ENCODE results near the gene ZDHHC11.
"Not testable (repeated sequence)": the region's sequence is repeated elsewhere in the genome, so short reads cannot be mapped to it uniquely, and the experiment has no call there.

The ZDHHC11 gene

DNA sequence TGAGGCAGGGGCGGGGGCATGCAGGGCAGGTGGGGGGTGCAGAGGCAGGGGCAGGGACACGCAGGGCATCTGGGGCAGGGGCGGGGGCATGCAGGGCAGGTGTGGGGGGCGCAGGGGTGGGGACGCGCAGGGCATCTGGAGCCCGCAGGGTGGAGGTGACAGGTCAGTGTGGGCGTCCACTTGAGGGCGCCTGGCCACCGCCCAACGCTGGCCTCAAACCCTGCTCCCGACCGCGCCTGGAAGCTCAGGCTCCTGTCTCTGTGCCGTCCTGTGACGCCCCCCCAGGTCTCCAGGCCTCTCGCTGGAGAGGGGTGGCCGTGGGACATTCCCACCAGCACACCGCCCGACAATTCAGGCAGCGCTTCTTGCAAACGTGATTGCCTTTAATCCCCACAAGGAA lies 6.9 kb downstream of the ZDHHC11 start:
- H3K4me3 ChIP-seq (replicated peaks; ENCODE audit: insufficient read depth, low read length); H3K27ac ChIP-seq (replicated peaks); H3K27me3 ChIP-seq (ENCODE audit: insufficient read depth, poor library complexity, severe bottlenecking); DNase-seq (ENCODE audit: low read depth in 1 of 2, low spot score in 1 of 2): not testable (repeated sequence)

DNA sequence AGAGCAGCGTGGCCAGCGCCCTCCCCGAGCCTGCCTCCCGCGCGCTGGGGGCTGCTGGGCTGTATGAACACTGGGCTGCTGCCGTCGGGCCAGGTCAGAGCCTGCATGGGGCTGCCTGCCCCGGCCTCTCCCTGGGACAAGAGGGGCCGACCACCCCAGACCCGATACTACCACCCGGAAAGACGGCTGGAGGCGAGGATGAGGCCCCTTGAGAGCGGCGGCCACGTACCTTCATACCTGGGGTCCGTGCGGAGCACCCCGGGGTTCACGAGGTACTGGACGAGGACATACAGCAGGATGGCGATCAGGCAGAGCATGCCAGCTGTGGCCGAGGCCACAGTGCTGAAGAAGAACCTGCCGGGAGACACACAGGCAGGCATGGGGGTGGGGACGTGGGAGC lies 7.4 kb downstream of the ZDHHC11 start:
- not testable (repeated sequence) for H3K27me3 ChIP-seq (ENCODE audit: insufficient read depth, poor library complexity, severe bottlenecking)

DNA sequence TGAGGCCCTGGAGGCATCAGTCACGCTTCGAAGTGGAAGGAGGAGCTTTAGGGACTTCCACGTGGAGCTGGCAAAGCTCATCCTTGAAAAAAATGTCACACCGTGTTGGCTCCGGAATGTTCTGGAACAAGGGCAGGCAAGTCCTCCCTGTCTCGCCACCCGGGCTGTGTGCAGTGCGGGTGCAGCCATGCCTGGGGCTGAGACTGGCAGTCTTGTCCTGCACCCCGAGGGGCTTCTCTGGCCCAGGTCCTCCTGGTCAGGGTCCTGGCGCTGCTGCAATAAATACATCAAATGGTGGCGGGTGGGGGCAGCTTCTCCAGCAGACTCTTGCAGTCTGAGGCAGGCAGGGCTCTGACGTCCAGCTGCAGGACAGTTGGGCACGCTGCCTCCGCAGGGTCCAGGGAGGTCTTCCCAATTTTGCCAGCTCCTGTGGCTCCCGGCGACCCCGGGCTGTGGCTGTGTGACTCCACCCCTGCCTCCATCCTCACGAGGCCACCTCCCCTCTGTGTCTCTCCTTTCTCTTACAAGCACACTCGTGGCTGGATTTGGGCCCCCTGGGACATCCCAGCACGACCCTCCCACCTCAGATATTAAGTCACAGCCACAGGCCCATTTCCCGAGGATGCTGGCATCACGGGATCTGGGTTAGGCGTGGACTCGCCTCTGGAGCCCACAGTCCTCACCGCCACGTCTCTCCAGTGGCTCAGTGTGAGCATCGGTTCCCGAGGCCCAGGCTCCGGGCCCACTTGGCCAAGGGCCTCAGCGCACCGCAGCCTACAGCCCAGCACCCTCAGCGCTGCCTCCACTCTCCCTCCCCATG lies 8.2 kb downstream of the ZDHHC11 start:
- DNase-seq (ENCODE audit: low read depth in 1 of 2, low spot score in 1 of 2); H3K27me3 ChIP-seq (ENCODE audit: insufficient read depth, poor library complexity, severe bottlenecking); H3K27ac ChIP-seq (replicated peaks); H3K4me3 ChIP-seq (replicated peaks; ENCODE audit: insufficient read depth, low read length): not testable (repeated sequence)

More for the DNA sequence above, 7.4 kb downstream of the ZDHHC11 start:
- H3K4me3 ChIP-seq (replicated peaks; ENCODE audit: insufficient read depth, low read length); H3K27ac ChIP-seq (replicated peaks); DNase-seq (ENCODE audit: low read depth in 1 of 2, low spot score in 1 of 2): not testable (repeated sequence)

DNA sequence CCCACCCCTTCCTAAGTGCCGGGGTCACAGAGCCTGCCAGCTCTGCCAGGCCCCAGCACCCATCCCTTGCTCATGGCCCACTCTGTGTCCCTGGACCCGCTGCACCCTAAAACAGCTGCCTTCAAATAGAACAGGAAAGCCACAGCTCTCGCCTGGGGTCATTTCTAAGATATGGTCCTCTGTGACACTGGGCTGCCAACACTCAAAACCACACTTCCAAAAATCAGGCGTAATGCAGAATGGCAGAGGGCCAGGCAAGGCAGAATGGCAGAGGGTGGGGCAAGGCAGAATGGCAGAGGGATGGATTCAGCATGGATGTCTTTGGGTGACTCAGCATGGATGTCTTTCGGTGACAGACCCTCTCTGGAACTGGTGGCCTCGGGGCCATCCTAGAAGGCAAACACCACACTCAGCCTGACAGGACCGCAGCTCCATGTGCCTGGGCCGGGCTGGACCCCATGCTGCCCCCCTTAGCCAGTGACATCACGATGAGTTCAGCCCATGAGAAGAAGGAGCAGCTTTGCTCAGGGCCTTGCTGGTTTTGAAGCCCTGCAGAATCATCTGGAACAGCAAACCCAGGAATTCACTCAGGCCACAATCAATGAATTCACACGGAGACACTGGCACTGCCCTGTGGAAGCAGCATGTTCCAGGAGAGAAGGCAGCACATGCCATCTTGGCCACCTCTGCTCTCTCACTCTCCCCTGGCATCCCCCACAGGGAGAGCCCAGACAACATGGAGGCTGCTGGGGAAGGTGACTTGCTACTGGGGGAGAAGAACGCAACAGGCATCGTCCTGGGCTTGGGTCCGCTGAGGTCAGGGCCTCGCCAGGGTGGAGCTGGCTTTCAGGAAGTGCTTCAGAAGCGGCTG lies 9.0 kb downstream of the ZDHHC11 start:
- not testable (repeated sequence) for H3K4me3 ChIP-seq (replicated peaks; ENCODE audit: insufficient read depth, low read length); DNase-seq (ENCODE audit: low read depth in 1 of 2, low spot score in 1 of 2); H3K27me3 ChIP-seq (ENCODE audit: insufficient read depth, poor library complexity, severe bottlenecking); H3K27ac ChIP-seq (replicated peaks)

- not testable (repeated sequence) for H3K27me3 ChIP-seq (ENCODE audit: insufficient read depth, poor library complexity, severe bottlenecking)
Measured at GRCh38 chr5:840974-841435, 9.8 kb downstream of the ZDHHC11 start.

DNA sequence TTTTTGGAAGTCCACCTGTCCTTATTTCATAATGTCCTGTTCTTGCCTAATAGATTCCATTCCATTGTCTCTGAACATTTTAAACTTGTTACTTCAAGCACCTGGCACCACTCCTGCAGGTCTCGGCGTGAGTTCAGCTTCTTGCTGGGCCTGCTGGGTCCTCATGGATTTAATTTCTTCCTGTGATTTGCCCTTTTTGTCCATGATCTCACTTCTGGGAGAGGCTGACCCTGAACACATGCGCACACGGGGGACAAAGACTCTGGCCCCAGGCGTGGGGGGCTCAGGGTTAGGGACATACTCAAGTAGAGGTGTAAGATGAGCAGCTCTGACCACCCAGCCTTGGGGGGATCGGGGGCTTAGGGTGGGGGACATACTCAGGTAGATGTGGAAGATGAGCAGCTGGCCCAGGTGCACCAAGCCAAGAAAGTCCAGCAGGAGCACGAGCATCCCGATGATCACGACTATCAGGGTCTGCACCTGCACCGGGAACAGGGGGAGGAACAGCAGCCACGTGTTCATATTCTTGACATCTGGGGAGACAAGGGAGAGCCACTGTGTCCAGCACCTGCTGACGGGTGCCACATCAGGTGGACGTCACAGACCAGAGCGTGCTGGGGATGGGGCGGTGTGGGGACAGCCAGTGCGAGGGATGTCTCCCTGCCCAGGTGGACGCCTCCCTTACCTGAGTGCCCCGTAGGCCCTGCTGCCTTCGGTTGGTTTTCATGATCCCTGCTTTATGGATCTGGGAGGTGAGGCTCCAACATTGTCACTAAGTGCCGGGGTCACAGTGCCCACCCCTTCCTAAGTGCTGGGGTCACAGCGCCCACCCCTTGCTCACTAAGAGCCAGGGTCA lies 10.4 kb downstream of the ZDHHC11 start:
- H3K4me3 ChIP-seq (replicated peaks; ENCODE audit: insufficient read depth, low read length); DNase-seq (ENCODE audit: low read depth in 1 of 2, low spot score in 1 of 2); H3K27ac ChIP-seq (replicated peaks); H3K27me3 ChIP-seq (ENCODE audit: insufficient read depth, poor library complexity, severe bottlenecking): not testable (repeated sequence)

More at GRCh38 chr5:840974-841435, 9.8 kb downstream of the ZDHHC11 start:
- DNase-seq (ENCODE audit: low read depth in 1 of 2, low spot score in 1 of 2); H3K27ac ChIP-seq (replicated peaks); H3K4me3 ChIP-seq (replicated peaks; ENCODE audit: insufficient read depth, low read length): not testable (repeated sequence)

DNA sequence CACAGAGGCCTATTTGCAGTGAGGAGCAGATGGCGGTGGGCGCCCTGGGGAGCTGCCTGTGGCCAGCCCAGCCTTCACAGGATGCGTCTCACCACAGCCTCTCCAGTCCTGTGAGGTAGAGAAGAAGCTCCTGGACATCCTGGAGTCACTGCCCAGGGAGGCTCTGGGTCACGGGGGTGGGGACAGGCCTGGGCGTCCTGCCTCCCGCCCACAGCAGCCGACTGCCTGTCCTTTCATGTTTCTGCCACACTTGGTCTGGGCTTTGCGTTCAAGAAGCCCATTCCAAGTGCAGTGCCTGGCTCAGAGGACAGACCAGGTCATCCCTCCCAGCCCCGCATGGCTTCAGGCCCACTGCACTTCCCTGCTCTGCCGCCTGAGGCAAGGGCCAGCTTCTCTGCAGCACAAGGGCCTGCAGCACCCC lies 12.3 kb downstream of the ZDHHC11 start:
- H3K4me3 ChIP-seq (replicated peaks; ENCODE audit: insufficient read depth, low read length); H3K27me3 ChIP-seq (ENCODE audit: insufficient read depth, poor library complexity, severe bottlenecking); H3K27ac ChIP-seq (replicated peaks); DNase-seq (ENCODE audit: low read depth in 1 of 2, low spot score in 1 of 2): not testable (repeated sequence)

- H3K27ac ChIP-seq (replicated peaks); DNase-seq (ENCODE audit: low read depth in 1 of 2, low spot score in 1 of 2); H3K4me3 ChIP-seq (replicated peaks; ENCODE audit: insufficient read depth, low read length); H3K27me3 ChIP-seq (ENCODE audit: insufficient read depth, poor library complexity, severe bottlenecking): not testable (repeated sequence)
Measured at GRCh38 chr5:837621-838121, 13.1 kb downstream of the ZDHHC11 start.

GRCh38 chr5:835933-836612 lies 14.7 kb downstream of the ZDHHC11 start:
- not testable (repeated sequence) for H3K27me3 ChIP-seq (ENCODE audit: insufficient read depth, poor library complexity, severe bottlenecking); DNase-seq (ENCODE audit: low read depth in 1 of 2, low spot score in 1 of 2); H3K27ac ChIP-seq (replicated peaks); H3K4me3 ChIP-seq (replicated peaks; ENCODE audit: insufficient read depth, low read length)

- H3K27me3 ChIP-seq (ENCODE audit: insufficient read depth, poor library complexity, severe bottlenecking); H3K27ac ChIP-seq (replicated peaks); H3K4me3 ChIP-seq (replicated peaks; ENCODE audit: insufficient read depth, low read length); DNase-seq (ENCODE audit: low read depth in 1 of 2, low spot score in 1 of 2): not testable (repeated sequence)
Measured at GRCh38 chr5:834013-834412, 16.8 kb downstream of the ZDHHC11 start.

- not testable (repeated sequence) for H3K4me3 ChIP-seq (replicated peaks; ENCODE audit: insufficient read depth, low read length); DNase-seq (ENCODE audit: low read depth in 1 of 2, low spot score in 1 of 2); H3K27me3 ChIP-seq (ENCODE audit: insufficient read depth, poor library complexity, severe bottlenecking); H3K27ac ChIP-seq (replicated peaks)
Measured at GRCh38 chr5:828194-828593, 22.6 kb downstream of the ZDHHC11 start.

- not testable (repeated sequence) for H3K27ac ChIP-seq (replicated peaks)
Measured at GRCh38 chr5:825544-825943, 25.2 kb downstream of the ZDHHC11 start.

More at GRCh38 chr5:825544-825943, 25.2 kb downstream of the ZDHHC11 start:
- H3K4me3 ChIP-seq (replicated peaks; ENCODE audit: insufficient read depth, low read length); DNase-seq (ENCODE audit: low read depth in 1 of 2, low spot score in 1 of 2); H3K27me3 ChIP-seq (ENCODE audit: insufficient read depth, poor library complexity, severe bottlenecking): not testable (repeated sequence)
